A673 (cell line): ENCODE data around the gene DNAH8. TPM values are rescaled to one million over a fixed set of nuclear protein-coding genes. Genes with fewer than 3 reads are reported as not detected.

Experiments
- BruUV-seq: library from RNA; stranded (reverse); fragments of 400-500 nt; replicated peaks from 2 replicates; lab custom pipeline; 2021; lab: Mats Ljungman, UMichigan
- CTCF ChIA-PET: fragments of 300-600 bp; sonication (Branson Sonifier 250); formaldehyde crosslinking; loops from one replicate; lab custom pipeline; 2022; ENCODE audit warnings: antibody characterized with exemption; lab: Charles Lee
- POLR2A ChIA-PET: fragments of 300-600 bp; sonication (Branson Sonifier 250); formaldehyde crosslinking; loops from one replicate; lab custom pipeline; 2022; ENCODE audit warnings: antibody characterized with exemption; ENCODE audit not compliant: low non-redundant PET; lab: Charles Lee
- DNase-seq: peaks from one replicate; pipeline ENCODE4 v3.0.0-alpha.2; 2015; ENCODE audit warnings: low spot score
- H3K27ac ChIP-seq: fragments of 200-600 bp; sonication (generic); 2 replicates; pipeline ENCODE4 v1.5.1; 2016; ENCODE audit warnings: mixed run types, low read depth, mild to moderate bottlenecking, mixed read lengths, antibody characterized with exemption, low read length; ENCODE audit not compliant: poor library complexity, severe bottlenecking
- H3K27me3 ChIP-seq: fragments of 200-600 bp; sonication (generic); replicated peaks from 2 replicates; pipeline ENCODE4 v1.6.1; 2017; ENCODE audit warnings: mixed run types, low read depth, mild to moderate bottlenecking, mixed read lengths, antibody characterized with exemption, low read length; ENCODE audit not compliant: insufficient read depth, poor library complexity
- H3K36me3 ChIP-seq: fragments of 200-600 bp; sonication (generic); 2 replicates; pipeline ENCODE4 v1.6.1; 2016; ENCODE audit warnings: mixed run types, mild to moderate bottlenecking, mixed read lengths, antibody characterized with exemption, low read length; ENCODE audit not compliant: insufficient read depth, poor library complexity, severe bottlenecking
- H3K4me1 ChIP-seq: fragments of 200-600 bp; sonication (generic); 2 replicates; pipeline ENCODE4 v1.6.1; 2017; ENCODE audit warnings: mixed run types, mild to moderate bottlenecking, mixed read lengths, antibody characterized with exemption, low read length; ENCODE audit not compliant: insufficient read depth, poor library complexity, severe bottlenecking
- H3K4me3 ChIP-seq: fragments of 200-600 bp; sonication (generic); 2 replicates; pipeline ENCODE4 v1.5.1; 2016; ENCODE audit warnings: low read depth, mixed run types, mild to moderate bottlenecking, mixed read lengths, low read length; ENCODE audit not compliant: poor library complexity, severe bottlenecking
- H3K9me3 ChIP-seq: fragments of 200-600 bp; sonication (generic); 2 replicates; pipeline ENCODE4 v1.6.1; 2016; ENCODE audit warnings: mixed run types, low read depth, mild to moderate bottlenecking, mixed read lengths, antibody characterized with exemption, low read length; ENCODE audit not compliant: poor library complexity, severe bottlenecking
- EZH2 ChIP-seq: fragments of 200-600 bp; sonication (generic); IDR thresholded peaks from 2 replicates; pipeline ENCODE4 v1.6.1; 2017; ENCODE audit warnings: borderline replicate concordance, low read depth, mild to moderate bottlenecking, mixed read lengths, antibody characterized with exemption, low read length; ENCODE audit not compliant: poor library complexity, severe bottlenecking
- intact Hi-C: fragments of 100-400 bp; cut with micrococcal nuclease; formaldehyde crosslinking; loops from one replicate; pipeline ENCODE4 v1.10.0; 2022; ENCODE audit not compliant: unreplicated experiment
- total RNA-seq: library from RNA; stranded (reverse); gene quantifications from 2 replicates; pipeline ENCODE4 v1.2.3, GENCODE V29; 2021
- TF ChIP-seq, protein P1 (sequence below): fragments of 300-800, 200-600 bp; sonication (generic); conservative IDR thresholded peaks from 2 replicates; pipeline ENCODE4 v1.5.1; 2017; ENCODE audit warnings: low read depth, mild to moderate bottlenecking, antibody characterized with exemption, low read length, moderate library complexity, mixed read lengths

DNAH8 gene
- total RNA-seq, 1 experiment from 2014 or later, result not detected

DNA sequence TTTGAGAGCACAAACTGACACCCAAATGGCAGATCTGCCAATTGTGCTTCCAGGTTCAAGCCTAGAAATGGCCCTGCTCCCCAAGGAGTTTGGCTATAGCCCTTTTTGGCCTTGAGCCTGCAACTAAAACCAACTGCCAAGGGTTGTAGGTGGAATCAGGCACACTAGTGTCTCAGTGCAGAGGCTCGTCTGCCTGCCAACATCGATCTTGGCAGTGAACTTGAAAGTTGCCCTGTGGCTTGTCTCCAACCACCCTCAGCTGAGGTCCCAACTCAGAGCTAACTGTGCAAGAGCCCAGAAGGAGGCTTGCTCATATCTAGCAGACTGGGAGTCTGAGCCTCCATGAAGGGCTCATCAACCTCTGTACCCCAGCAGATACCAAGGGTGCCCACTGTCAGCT, 240.8 kb downstream of the DNAH8 start:
- no peak for TF ChIP-seq EZH2
- TF ChIP-seq, protein P1, sequence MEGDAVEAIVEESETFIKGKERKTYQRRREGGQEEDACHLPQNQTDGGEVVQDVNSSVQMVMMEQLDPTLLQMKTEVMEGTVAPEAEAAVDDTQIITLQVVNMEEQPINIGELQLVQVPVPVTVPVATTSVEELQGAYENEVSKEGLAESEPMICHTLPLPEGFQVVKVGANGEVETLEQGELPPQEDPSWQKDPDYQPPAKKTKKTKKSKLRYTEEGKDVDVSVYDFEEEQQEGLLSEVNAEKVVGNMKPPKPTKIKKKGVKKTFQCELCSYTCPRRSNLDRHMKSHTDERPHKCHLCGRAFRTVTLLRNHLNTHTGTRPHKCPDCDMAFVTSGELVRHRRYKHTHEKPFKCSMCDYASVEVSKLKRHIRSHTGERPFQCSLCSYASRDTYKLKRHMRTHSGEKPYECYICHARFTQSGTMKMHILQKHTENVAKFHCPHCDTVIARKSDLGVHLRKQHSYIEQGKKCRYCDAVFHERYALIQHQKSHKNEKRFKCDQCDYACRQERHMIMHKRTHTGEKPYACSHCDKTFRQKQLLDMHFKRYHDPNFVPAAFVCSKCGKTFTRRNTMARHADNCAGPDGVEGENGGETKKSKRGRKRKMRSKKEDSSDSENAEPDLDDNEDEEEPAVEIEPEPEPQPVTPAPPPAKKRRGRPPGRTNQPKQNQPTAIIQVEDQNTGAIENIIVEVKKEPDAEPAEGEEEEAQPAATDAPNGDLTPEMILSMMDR, result no peak
- Histone ChIP-seq H3K27me3 (peaks cover 20% of the 10 kb centered on the region), H3K4me1 (no peaks in the 10 kb centered on the region), H3K4me3 (no peak overlapping the region), H3K36me3 (no peaks in the 10 kb centered on the region), H3K9me3 (no peaks in the 10 kb centered on the region), H3K27ac (no peak overlapping the region)
- ChIA-PET POLR2A (no interaction called here), CTCF (no interaction called here)
- no peak for DNase-seq
- no TSS peak for BruUV-seq
- intact Hi-C loops, result no loop called here

DNA sequence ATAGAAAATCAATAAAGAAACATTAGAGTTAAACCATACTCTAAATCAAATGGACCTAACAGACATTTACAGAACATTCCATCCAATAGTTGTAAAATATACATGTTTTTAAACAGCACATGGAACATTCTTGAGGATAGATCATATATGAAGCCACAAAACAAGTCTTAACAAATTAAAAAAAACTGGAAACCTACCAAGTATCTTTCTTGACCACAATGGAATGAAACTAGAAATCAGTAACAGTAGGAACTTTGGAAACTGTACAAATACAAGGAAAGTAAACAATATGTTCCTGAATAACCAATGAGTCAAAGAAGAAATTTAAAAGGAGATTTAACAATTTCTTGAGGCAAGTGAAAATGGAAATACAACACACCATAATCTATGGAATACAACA, 242.3 kb downstream of the DNAH8 start:
- POLR2A ChIA-PET, result no interaction called here
- TF ChIP-seq, protein P1, result no peak
- TF ChIP-seq EZH2, result no peak
- H3K4me3 ChIP-seq, result no peak overlapping the region
- no peaks in the 10 kb centered on the region for H3K36me3 ChIP-seq
- CTCF ChIA-PET, result no interaction called here
- DNase-seq, result no peak
- intact Hi-C loops, result no loop called here
- no peaks in the 10 kb centered on the region for H3K4me1 ChIP-seq
- no peaks in the 10 kb centered on the region for H3K9me3 ChIP-seq
- no peak overlapping the region for H3K27ac ChIP-seq
- no TSS peak for BruUV-seq
- peaks cover 10% of the 10 kb centered on the region for H3K27me3 ChIP-seq

DNA sequence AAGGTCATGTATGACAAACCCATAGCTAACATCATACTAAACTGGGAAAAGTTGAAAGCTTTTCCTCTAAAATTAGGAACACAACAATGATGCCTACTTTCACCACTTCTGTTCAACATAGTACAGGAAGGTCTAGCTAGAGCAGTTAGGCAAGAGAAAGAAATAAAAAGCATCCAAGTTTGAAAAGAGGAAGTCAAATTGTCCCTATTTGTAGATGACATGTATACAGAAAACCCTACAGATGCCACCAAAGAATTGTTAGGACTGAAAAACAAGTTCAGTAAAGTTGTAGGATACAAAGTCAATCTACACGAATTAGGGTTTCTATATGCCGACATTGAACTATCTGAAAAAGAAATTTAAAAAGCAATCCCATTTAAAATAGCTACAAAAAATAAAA, 244.0 kb downstream of the DNAH8 start:
- intact Hi-C loops, result no loop called here
- CTCF ChIA-PET, result no interaction called here
- Histone ChIP-seq H3K36me3 (no peaks in the 10 kb centered on the region), H3K4me3 (no peak overlapping the region), H3K4me1 (no peaks in the 10 kb centered on the region), H3K27ac (no peak overlapping the region), H3K9me3 (no peaks in the 10 kb centered on the region), H3K27me3 (peaks cover 5% of the 10 kb centered on the region)
- no TSS peak for BruUV-seq
- TF ChIP-seq, protein P1, result no peak
- no peak for TF ChIP-seq EZH2
- POLR2A ChIA-PET, result no interaction called here
- no peak for DNase-seq
